Spinal cord (tissue), 10 donors: Measurements from ENCODE around the gene MCF2L2. TPM values are rescaled to one million over a fixed set of nuclear protein-coding genes. Genes with fewer than 3 reads are reported as not detected.

Source experiments
- DNase-seq, 6 donors: peaks; one replicate each; pipeline versions ENCODE4 v3.0.0 to v3.0.0-alpha.2; 2013 to 2015; ENCODE audit warnings: low spot score in 6 of 6, low read depth in 4 of 6
- H3K27ac ChIP-seq: one replicate; pipeline ENCODE4 v1.5.1; 2013; ENCODE audit warnings: low read depth, low read length, control low read depth
- H3K27me3 ChIP-seq: one replicate; pipeline ENCODE4 v1.6.1; 2013; ENCODE audit warnings: low read length; ENCODE audit not compliant: control insufficient read depth, insufficient read depth
- H3K36me3 ChIP-seq: one replicate; pipeline ENCODE4 v1.6.1; 2013; ENCODE audit warnings: low read length; ENCODE audit not compliant: control insufficient read depth, insufficient read depth
- H3K4me1 ChIP-seq: one replicate; pipeline ENCODE4 v1.6.1; 2013; ENCODE audit warnings: low read length; ENCODE audit not compliant: control insufficient read depth, insufficient read depth
- H3K4me3 ChIP-seq: one replicate; pipeline ENCODE4 v1.5.1; 2013; ENCODE audit warnings: low read depth, low read length, control low read depth
- H3K9me3 ChIP-seq: one replicate; pipeline ENCODE4 v1.6.1; 2013; ENCODE audit warnings: low read length; ENCODE audit not compliant: control insufficient read depth, insufficient read depth
- WGBS: methylation state at CpG from one replicate; pipeline ENCODE4 v1.1.5; 2013; ENCODE audit warnings: missing lambda C conversion rate; ENCODE audit not compliant: insufficient coverage; 5-methylcytosine and 5-hydroxymethylcytosine counted together
- polyA plus RNA-seq, 2 donors: library from polyadenylated mRNA; unstranded; fragments of 120-200 nt; gene quantifications; one replicate each; pipeline ENCODE4 v1.2.1, GENCODE V29; 2013; ENCODE audit not compliant: insufficient read length in 2 of 2
- total RNA-seq, 2 donors: library from RNA; depleted of rRNA in 1 of 2; stranded (reverse); fragments of 120-200 nt in 1 of 2; fragments of >200 nt in 1 of 2; gene quantifications; one replicate each; pipeline versions ENCODE4 v1.2.3 to v1.2.4, GENCODE V29; 2013 to 2014
- donor health status: healthy.

Gene MCF2L2
- total and polyA plus RNA-seq, 4 donors = 9.6 to 29.6 (median 18.8) TPM

DNA sequence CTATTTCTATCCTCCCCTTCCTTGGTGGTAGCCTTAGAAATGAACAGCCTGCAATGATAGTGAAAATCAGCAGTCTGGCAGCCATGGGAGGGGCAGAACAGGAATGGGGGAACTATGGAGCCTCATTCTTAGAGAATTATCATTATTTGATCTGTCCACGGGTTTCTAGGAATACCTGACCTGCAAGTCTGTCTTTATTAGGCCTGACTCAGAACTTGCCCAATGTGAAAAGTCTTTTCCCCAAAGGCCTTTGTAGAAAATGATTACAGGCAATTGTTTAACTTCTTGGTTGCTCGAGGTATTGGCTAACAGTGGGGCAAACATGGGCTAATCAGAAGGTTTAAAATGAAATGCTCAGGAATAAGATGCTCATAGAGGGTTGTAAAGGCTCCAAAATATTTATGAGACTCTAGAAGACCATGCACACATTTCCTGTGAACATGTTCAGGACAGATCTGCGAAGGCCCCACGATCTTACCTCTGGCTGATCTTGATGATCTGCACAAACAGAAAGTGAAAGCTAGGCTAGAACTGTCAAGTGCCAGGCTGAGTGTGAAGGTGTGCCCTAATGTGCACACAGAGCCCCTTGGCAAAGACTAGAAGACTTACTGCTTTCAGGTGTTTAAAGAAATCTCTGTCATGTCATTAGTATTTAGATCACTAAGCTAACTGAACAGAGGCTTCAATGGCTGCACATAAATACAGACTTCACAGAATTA is 226.3 kb downstream of the MCF2L2 start:
- no peak for DNase-seq
- H3K4me3 ChIP-seq = no peak overlapping the region
- no peaks in the 10 kb centered on the region for H3K4me1 ChIP-seq
- H3K27me3 ChIP-seq = no peaks in the 10 kb centered on the region
- H3K9me3 ChIP-seq = peaks cover 2% of the 10 kb centered on the region
- no peak overlapping the region for H3K27ac ChIP-seq
- no peaks in the 10 kb centered on the region for H3K36me3 ChIP-seq
- WGBS = 83% methylated on average over 2 of the region's 4 CpGs

DNA sequence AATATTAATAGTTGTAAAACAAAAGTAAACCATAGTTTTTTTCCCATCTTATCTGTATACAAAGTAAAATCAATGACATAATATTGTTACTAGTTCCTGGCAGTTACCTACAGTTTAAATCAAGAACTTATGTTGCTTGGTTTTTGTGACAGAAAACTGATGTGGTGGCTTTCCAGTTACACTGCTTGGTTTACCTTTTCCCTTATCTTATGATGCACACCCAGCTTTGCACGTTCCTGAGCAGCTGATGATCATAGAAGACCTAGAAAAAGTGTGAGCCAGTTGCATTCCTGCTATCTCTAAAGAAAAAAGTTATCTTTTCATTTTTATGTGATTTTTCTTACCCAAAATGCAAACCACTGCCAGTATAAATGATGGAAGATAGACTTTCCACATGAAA is 229.5 kb downstream of the MCF2L2 start:
- no peaks in the 10 kb centered on the region for H3K9me3 ChIP-seq
- H3K4me1 ChIP-seq = no peaks in the 10 kb centered on the region
- H3K27ac ChIP-seq = no peak overlapping the region
- WGBS = no CpG with 5 or more reads among the region's 1 CpG
- no peaks in the 10 kb centered on the region for H3K27me3 ChIP-seq
- H3K36me3 ChIP-seq = no peaks in the 10 kb centered on the region
- H3K4me3 ChIP-seq = no peak overlapping the region
- DNase-seq = no peak

DNA sequence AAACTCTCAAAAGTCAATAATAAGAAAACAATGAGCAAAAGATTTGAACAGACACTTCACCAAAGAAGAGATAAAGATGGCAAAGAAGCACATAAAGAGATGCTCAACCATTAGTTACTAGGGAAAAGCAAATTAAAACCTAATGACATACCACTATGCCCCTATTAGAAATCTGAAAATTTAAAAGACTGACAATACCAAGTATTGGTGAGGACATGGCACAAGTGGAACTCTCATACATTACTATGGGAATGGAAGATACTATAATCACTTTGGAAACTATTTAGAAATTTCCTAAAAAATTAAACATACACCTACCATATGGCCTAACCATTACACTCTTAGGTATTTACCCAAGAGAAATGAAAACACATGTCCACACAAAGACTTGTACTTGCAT is 230.7 kb downstream of the MCF2L2 start:
- no peaks in the 10 kb centered on the region for H3K4me1 ChIP-seq
- no peaks in the 10 kb centered on the region for H3K9me3 ChIP-seq
- no peak overlapping the region for H3K27ac ChIP-seq
- no peak for DNase-seq
- no peak overlapping the region for H3K4me3 ChIP-seq
- no peaks in the 10 kb centered on the region for H3K27me3 ChIP-seq
- H3K36me3 ChIP-seq = no peaks in the 10 kb centered on the region

DNA sequence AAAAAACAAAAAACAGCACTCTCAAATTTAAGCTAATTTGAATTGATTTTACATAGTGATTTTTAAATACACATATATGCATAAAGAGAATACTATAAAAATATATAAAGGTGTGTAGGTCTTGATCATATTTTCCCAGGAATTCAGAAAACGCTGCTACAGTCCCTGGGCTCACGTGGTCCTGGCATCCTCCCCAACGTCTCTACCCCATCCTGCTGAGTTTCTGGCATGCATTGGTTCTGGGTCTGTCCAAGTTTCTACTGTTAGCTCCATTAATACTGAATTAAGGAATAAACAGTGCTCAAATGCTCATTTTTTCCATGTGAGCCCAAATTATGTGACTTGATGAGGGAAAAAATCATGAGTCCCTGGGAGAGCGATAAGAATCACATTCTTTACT is 233.2 kb downstream of the MCF2L2 start:
- Histone ChIP-seq H3K36me3 (no peaks in the 10 kb centered on the region), H3K9me3 (no peaks in the 10 kb centered on the region), H3K4me1 (no peaks in the 10 kb centered on the region), H3K4me3 (no peak overlapping the region), H3K27me3 (no peaks in the 10 kb centered on the region), H3K27ac (no peak overlapping the region)
- WGBS = 60% methylated on average over 4 of the region's 4 CpGs
- no peak for DNase-seq

DNA sequence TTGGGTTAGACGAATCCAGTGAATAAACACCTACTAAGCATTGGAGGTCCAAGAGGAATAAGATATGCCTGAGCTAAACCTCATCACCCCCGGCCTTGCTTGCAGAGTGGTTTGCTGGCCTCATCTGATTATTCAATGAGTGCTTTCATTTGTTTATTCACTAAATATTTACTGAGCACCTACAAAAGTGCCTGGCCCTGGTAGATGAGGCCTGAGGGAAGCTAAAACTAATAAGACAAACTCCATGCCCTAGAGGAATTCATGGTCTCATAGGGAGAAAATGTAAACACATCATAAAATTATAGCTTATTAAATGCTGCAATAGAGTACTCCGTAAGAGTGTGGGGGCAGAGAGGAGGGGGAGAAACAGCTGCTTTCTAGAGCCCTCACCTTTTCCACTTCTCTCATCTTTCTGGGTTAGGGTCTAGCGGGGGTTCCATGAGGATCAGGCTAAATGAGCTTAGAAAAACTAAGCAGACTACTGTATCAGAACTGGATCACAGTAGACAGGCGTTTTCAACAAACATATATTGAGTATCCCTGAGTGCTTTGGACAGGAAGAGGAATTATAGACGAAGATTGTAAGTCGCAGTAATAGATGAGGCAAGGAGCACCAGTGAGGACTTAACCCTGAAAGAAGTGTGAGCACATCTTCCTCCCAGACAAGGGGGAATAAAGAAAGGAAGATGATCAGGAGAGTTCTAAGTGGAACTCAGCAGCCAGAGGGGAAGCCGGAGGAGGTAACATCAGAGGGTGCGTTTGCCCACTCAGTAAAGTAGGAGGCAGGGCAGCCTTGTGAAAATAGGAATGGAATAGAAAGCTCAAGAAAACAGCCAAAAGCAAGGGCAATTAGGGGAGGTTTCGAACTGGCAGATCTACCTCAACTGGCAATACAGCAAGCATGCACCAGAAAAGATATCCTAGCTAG is 234.4 kb downstream of the MCF2L2 start:
- H3K9me3 ChIP-seq = no peaks in the 10 kb centered on the region
- H3K27ac ChIP-seq = no peak overlapping the region
- DNase-seq = no peak
- H3K4me3 ChIP-seq = no peak overlapping the region
- H3K27me3 ChIP-seq = no peaks in the 10 kb centered on the region
- H3K36me3 ChIP-seq = no peaks in the 10 kb centered on the region
- no peaks in the 10 kb centered on the region for H3K4me1 ChIP-seq
- WGBS = 75% methylated on average over 4 of the region's 10 CpGs

DNA sequence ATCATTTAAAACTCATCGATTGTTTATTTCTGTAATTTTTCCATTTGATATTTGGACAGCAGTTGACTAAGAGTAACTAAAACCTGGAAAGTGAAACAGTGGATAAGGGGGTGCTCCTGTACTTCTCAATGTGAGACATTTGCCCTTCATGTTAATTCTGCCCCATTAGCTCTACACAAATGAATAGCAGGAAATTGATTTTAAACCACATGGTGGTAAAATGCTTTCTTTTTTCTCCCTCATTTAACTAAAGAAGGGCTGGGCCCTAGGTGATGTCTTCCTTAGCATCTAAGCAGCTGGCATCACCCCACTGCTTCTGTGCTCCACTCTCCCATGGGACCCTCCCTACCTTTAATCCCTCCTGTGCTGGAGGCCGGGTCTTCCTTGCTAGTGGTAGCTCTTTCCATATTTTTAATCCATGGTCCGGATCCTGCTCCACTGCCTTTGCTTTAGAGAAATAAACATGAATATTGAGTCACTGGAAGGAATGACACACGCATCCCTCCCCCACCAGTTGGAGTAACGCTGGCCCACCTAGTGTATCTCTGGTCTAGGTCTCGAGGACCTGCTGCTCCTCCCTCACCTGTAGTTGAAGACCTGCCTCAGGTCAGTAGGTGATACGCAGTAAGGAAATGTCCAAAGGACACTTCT is 235.6 kb downstream of the MCF2L2 start:
- no peak for DNase-seq
- 100% methylated on average over 3 of the region's 7 CpGs for WGBS
- Histone ChIP-seq H3K4me3 (no peak overlapping the region), H3K4me1 (no peaks in the 10 kb centered on the region), H3K9me3 (no peaks in the 10 kb centered on the region), H3K36me3 (no peaks in the 10 kb centered on the region), H3K27ac (no peak overlapping the region), H3K27me3 (no peaks in the 10 kb centered on the region)

DNA sequence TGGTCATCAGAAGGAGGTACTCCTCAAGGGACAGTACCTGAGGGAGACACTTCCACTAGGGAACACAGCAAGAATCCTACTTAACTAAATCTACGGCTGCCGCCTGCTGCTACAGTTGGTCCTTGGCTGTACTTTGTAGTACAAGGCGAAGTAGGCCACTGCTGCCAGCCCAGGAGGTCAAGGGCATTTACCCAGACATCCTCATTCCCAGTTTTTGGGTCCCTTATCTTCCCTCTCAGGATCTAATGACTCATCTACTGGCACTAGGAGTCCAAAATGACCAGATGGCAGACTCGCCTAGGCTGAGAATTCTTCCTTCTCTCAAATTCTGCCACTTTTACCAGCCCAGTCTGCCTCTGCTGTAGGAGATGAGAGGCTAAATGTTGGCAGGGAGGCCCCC is 238.8 kb downstream of the MCF2L2 start:
- no peak overlapping the region for H3K27ac ChIP-seq
- no peaks in the 10 kb centered on the region for H3K36me3 ChIP-seq
- 95% methylated on average over 3 of the region's 4 CpGs for WGBS
- no peaks in the 10 kb centered on the region for H3K27me3 ChIP-seq
- H3K9me3 ChIP-seq = no peaks in the 10 kb centered on the region
- H3K4me3 ChIP-seq = no peak overlapping the region
- no peak for DNase-seq
- H3K4me1 ChIP-seq = no peaks in the 10 kb centered on the region

DNA sequence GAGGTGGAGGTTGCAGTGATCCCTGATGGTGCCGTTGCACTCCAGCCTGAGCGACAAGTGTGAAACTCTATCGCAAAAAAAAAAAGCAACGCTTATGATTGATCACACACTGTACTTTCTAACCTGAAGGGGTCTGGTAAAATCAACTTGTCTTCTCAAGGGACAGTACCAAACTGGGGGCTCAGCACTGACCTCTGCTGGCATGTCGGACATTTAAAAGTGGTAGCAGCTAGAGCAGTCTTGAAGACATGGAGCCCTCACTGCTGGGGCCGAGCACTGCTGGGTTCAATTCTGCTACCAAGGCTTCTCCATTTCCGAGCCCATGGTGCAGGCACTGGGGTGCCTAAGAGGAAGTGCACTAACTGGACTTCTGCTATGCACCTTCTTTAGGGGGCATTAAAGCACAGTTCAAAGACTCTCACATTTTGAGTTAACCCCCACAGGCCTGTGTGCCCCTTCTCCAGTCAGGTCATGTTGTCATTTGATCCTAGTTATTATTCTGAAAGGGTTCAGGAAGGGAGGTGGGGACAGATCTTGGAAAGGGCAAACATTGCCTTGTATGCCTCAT is 239.4 kb downstream of the MCF2L2 start:
- WGBS = 76% methylated on average over 7 of the region's 7 CpGs
- DNase-seq = peak in 2 of 6 donors; percentile 29 to 52
- Histone ChIP-seq H3K9me3 (no peaks in the 10 kb centered on the region), H3K36me3 (no peaks in the 10 kb centered on the region), H3K27ac (no peak overlapping the region), H3K27me3 (no peaks in the 10 kb centered on the region), H3K4me3 (no peak overlapping the region), H3K4me1 (no peaks in the 10 kb centered on the region)

DNA sequence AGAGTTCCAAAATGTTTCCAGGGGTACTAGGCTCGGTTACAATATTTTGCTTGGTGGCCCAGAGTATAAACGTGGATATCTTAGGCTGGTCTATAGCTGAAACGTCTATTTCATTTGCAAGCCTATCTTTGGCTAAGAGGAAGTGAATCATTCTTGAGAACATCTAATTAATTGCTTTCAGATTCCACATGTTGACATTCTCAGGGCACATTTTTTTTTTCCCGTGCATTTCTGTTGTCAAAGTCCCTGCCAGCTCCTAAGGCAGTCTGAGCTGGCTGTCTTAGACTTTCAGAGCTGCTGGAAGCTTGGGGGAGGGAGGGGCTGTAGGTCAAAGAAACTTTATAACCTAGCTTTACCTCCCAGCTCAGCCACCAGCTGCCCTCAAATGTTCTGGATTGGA is 242.7 kb downstream of the MCF2L2 start:
- H3K9me3 ChIP-seq = no peaks in the 10 kb centered on the region
- no peak overlapping the region for H3K27ac ChIP-seq
- H3K4me3 ChIP-seq = no peak overlapping the region
- no peaks in the 10 kb centered on the region for H3K36me3 ChIP-seq
- H3K27me3 ChIP-seq = no peaks in the 10 kb centered on the region
- H3K4me1 ChIP-seq = peaks cover 6% of the 10 kb centered on the region
- WGBS = 90% methylated on average over 2 of the region's 4 CpGs
- no peak for DNase-seq
